ENCODE measurements around the gene LSM14A. TPM values are rescaled to one million over a fixed set of nuclear protein-coding genes. Genes with fewer than 3 reads are reported as not detected.

LSM14A gene
- total RNA-seq, 1 experiment from 2014 or later = 161 TPM

DNA sequence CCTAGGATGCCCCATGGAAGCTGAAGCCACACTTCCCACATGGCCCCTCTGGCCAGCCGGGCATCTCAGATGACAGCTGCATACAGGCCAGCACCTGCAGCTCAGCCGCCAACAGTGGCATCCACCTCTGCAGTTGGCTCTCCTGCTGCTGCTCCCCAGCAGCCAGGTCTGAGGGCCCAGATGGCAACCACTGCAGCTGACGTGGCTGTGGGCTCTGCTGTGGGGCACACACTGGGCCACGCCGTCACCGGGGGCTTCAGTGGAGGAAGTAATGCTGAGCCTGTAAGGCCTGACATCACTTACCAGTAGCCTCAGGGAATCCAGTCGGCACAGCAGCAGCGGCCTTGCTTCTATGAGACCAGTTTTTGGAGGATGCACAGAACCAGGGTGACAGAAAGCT is 45.3 kb upstream of the LSM14A start (continued):
- TF ChIP-seq, protein P1, sequence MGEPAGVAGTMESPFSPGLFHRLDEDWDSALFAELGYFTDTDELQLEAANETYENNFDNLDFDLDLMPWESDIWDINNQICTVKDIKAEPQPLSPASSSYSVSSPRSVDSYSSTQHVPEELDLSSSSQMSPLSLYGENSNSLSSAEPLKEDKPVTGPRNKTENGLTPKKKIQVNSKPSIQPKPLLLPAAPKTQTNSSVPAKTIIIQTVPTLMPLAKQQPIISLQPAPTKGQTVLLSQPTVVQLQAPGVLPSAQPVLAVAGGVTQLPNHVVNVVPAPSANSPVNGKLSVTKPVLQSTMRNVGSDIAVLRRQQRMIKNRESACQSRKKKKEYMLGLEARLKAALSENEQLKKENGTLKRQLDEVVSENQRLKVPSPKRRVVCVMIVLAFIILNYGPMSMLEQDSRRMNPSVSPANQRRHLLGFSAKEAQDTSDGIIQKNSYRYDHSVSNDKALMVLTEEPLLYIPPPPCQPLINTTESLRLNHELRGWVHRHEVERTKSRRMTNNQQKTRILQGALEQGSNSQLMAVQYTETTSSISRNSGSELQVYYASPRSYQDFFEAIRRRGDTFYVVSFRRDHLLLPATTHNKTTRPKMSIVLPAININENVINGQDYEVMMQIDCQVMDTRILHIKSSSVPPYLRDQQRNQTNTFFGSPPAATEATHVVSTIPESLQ (CRISPR knock-in tag; IDR thresholded peaks at IDR 0.05) = no peak
- TF ChIP-seq IRF2 (CRISPR knock-in tag; IDR thresholded peaks at IDR 0.05; ENCODE audit: borderline replicate concordance, low read depth) (no peak), OVOL2 (CRISPR knock-in tag; IDR thresholded peaks at IDR 0.05; ENCODE audit: borderline replicate concordance) (no peak), CREM (CRISPR knock-in tag; IDR thresholded peaks at IDR 0.05) (no peak), CBFB (CRISPR knock-in tag; IDR thresholded peaks at IDR 0.05; ENCODE audit: low read depth) (no peak)
- TF ChIP-seq, protein P2, sequence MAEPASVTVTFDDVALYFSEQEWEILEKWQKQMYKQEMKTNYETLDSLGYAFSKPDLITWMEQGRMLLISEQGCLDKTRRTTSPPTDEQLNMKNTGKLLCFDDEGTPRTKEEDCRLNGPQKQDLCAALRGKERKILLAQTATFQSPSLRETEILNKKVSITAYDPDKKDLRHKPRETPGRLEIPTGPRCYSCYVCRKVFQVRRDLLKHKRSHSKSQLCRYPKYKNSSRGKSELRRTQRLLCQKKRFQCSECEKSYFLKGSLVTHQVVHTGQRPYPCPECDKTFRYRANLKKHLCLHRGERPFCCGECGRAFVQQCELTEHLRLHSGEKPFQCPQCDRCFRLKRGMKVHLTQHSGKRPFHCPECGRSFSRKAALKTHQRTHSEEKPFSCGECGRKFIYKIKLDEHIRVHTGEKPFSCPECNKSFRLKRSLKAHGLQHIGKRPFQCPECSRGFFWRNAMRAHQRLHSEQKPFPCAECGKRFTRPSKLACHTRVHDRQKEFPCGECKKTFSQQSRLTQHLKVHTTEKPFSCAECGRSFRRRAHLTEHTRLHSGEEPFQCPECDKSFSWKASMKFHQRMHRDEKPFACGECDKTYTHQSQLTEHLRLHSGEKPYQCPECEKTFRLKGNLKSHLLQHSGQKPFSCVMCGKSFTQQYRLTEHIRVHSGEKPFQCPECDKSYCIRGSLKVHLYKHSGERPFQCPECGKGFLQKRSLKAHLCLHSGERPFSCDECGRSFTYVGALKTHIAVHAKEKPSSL (CRISPR knock-in tag; conservative IDR thresholded peaks at IDR 0.05) = no peak
- TF ChIP-seq, protein P3, sequence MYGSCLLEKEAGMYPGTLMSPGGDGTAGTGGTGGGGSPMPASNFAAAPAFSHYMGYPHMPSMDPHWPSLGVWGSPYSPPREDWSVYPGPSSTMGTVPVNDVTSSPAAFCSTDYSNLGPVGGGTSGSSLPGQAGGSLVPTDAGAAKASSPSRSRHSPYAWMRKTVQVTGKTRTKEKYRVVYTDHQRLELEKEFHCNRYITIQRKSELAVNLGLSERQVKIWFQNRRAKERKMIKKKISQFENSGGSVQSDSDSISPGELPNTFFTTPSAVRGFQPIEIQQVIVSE (CRISPR knock-in tag; IDR thresholded peaks at IDR 0.05; ENCODE audit: borderline replicate concordance) = no peak
- TF ChIP-seq, protein P4, sequence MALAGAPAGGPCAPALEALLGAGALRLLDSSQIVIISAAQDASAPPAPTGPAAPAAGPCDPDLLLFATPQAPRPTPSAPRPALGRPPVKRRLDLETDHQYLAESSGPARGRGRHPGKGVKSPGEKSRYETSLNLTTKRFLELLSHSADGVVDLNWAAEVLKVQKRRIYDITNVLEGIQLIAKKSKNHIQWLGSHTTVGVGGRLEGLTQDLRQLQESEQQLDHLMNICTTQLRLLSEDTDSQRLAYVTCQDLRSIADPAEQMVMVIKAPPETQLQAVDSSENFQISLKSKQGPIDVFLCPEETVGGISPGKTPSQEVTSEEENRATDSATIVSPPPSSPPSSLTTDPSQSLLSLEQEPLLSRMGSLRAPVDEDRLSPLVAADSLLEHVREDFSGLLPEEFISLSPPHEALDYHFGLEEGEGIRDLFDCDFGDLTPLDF (CRISPR knock-in tag; IDR thresholded peaks at IDR 0.05) = no peak

DNA sequence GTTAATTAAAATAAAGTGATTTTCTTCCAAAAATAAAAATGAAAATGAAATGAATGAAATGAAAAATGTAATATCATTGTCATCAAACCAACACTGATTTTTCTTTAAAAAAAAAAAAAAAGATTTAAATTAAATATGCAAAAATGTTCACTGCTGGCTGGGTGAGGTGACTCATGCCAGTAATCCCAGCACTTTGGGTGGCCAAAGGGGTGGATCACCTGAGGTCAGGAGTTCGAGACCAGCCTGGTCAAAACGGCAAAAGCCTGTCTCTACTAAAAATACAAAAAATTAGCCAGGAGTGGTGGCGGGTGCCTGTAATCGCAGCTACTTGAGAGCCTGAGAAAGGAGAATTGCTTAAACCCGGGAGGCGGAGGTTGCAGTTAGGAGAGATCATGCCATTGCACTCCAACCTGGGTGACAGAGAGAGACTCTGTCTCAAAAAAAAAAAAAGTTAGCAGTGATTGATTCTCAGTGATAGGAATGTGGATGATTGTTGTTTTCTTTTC is 44.6 kb upstream of the LSM14A start:
- TF ChIP-seq, protein P5, sequence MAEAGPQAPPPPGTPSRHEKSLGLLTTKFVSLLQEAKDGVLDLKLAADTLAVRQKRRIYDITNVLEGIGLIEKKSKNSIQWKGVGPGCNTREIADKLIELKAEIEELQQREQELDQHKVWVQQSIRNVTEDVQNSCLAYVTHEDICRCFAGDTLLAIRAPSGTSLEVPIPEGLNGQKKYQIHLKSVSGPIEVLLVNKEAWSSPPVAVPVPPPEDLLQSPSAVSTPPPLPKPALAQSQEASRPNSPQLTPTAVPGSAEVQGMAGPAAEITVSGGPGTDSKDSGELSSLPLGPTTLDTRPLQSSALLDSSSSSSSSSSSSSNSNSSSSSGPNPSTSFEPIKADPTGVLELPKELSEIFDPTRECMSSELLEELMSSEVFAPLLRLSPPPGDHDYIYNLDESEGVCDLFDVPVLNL (CRISPR knock-in tag; IDR thresholded peaks at IDR 0.05; ENCODE audit: borderline replicate concordance, low read depth) = no peak
- TF ChIP-seq, protein P6, sequence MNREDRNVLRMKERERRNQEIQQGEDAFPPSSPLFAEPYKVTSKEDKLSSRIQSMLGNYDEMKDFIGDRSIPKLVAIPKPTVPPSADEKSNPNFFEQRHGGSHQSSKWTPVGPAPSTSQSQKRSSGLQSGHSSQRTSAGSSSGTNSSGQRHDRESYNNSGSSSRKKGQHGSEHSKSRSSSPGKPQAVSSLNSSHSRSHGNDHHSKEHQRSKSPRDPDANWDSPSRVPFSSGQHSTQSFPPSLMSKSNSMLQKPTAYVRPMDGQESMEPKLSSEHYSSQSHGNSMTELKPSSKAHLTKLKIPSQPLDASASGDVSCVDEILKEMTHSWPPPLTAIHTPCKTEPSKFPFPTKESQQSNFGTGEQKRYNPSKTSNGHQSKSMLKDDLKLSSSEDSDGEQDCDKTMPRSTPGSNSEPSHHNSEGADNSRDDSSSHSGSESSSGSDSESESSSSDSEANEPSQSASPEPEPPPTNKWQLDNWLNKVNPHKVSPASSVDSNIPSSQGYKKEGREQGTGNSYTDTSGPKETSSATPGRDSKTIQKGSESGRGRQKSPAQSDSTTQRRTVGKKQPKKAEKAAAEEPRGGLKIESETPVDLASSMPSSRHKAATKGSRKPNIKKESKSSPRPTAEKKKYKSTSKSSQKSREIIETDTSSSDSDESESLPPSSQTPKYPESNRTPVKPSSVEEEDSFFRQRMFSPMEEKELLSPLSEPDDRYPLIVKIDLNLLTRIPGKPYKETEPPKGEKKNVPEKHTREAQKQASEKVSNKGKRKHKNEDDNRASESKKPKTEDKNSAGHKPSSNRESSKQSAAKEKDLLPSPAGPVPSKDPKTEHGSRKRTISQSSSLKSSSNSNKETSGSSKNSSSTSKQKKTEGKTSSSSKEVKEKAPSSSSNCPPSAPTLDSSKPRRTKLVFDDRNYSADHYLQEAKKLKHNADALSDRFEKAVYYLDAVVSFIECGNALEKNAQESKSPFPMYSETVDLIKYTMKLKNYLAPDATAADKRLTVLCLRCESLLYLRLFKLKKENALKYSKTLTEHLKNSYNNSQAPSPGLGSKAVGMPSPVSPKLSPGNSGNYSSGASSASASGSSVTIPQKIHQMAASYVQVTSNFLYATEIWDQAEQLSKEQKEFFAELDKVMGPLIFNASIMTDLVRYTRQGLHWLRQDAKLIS (CRISPR knock-in tag; IDR thresholded peaks at IDR 0.05; ENCODE audit: borderline replicate concordance) = no peak
- TF ChIP-seq HMGA2 (CRISPR knock-in tag; IDR thresholded peaks at IDR 0.05) (no peak), ZNF138 (CRISPR knock-in tag; conservative IDR thresholded peaks at IDR 0.05) (no peak)
- TF ChIP-seq, protein P7, sequence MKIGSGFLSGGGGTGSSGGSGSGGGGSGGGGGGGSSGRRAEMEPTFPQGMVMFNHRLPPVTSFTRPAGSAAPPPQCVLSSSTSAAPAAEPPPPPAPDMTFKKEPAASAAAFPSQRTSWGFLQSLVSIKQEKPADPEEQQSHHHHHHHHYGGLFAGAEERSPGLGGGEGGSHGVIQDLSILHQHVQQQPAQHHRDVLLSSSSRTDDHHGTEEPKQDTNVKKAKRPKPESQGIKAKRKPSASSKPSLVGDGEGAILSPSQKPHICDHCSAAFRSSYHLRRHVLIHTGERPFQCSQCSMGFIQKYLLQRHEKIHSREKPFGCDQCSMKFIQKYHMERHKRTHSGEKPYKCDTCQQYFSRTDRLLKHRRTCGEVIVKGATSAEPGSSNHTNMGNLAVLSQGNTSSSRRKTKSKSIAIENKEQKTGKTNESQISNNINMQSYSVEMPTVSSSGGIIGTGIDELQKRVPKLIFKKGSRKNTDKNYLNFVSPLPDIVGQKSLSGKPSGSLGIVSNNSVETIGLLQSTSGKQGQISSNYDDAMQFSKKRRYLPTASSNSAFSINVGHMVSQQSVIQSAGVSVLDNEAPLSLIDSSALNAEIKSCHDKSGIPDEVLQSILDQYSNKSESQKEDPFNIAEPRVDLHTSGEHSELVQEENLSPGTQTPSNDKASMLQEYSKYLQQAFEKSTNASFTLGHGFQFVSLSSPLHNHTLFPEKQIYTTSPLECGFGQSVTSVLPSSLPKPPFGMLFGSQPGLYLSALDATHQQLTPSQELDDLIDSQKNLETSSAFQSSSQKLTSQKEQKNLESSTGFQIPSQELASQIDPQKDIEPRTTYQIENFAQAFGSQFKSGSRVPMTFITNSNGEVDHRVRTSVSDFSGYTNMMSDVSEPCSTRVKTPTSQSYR (CRISPR knock-in tag; IDR thresholded peaks at IDR 0.05) = no peak
- Mint-ChIP-seq H3K27me3 (ENCODE audit: low read depth) (peaks cover 9% of the 10 kb centered on the region), H3K9me3 (peaks cover 6% of the 10 kb centered on the region; the same call in 1 of the 2 replicates), H3K4me3 (no peak overlapping the region), H3K4me1 (0 out of 2 replicates have a peak, but pooled peaks cover 3% of the 10 kb centered on the region), H3K36me3 (no peaks in the 10 kb centered on the region), H3K27ac (no peak overlapping the region)
- POLR2A ChIA-PET = no interaction called here
- ATAC-seq (no peak), DNase-seq (ENCODE audit: low spot score) (peak; percentile 2)
- CTCF ChIA-PET = interaction anchor here (1.3 to 2.5 kb wide), 4 partner anchors 9 to 350 kb away, joined by 3 to 15 read pairs (median 4); no protein-coding TSS in a partner anchor
